Activated CD4-positive, alpha-beta T cell treated with anti-CD3 and anti-CD28 coated beads for 36 hours (primary cell): Measurements from ENCODE around the gene RASSF3. TPM values are rescaled to one million over a fixed set of nuclear protein-coding genes. Genes with fewer than 3 reads are reported as not detected.

Experiments
- ATAC-seq: fragments of 200-7000 bp; cut with Tn5 transposase; one replicate; pipeline ENCODE4 v1.10.0; 2021; ENCODE audit warnings: mild to moderate bottlenecking, moderate library complexity
- CTCF ChIA-PET: fragments of 350-600 bp; sonication (Branson Sonifier 250); formaldehyde crosslinking; loops from one replicate; lab custom pipeline; 2021; ENCODE audit warnings: antibody characterized with exemption; lab: Charles Lee
- POLR2A ChIA-PET: fragments of 350-600 bp; sonication (Branson Sonifier 250); formaldehyde crosslinking; loops from one replicate; lab custom pipeline; 2021; ENCODE audit warnings: antibody characterized with exemption, inconsistent platforms; lab: Charles Lee
- DNase-seq: peaks from one replicate; pipeline ENCODE4 v3.0.0-alpha.2; 2020
- H3K27ac Mint-ChIP-seq: one replicate; pipeline ENCODE4 v1.8.0; 2021; ENCODE audit warnings: mixed read lengths
- H3K27me3 Mint-ChIP-seq: one replicate; pipeline ENCODE4 v1.8.0; 2021; ENCODE audit warnings: mixed read lengths
- H3K36me3 Mint-ChIP-seq: one replicate; pipeline ENCODE4 v1.8.0; 2021; ENCODE audit warnings: low read depth, mixed read lengths
- H3K4me1 Mint-ChIP-seq: one replicate; pipeline ENCODE4 v1.8.0; 2021; ENCODE audit warnings: mixed read lengths
- H3K4me3 Mint-ChIP-seq: one replicate; pipeline ENCODE4 v1.8.0; 2021; ENCODE audit warnings: mild to moderate bottlenecking, moderate library complexity, mixed read lengths
- H3K9me3 Mint-ChIP-seq: one replicate; pipeline ENCODE4 v1.8.0; 2021; ENCODE audit warnings: low read depth, mixed read lengths
- intact Hi-C, 2 experiments: fragments of 100-400 bp; cut with DNase I in 1 of 2; cut with micrococcal nuclease in 1 of 2; formaldehyde crosslinking; loops; one replicate each; pipeline versions ENCODE4 v1.14.2 to v1.15.1; 2022 to 2024; cut with DNase I, micrococcal nuclease
- total RNA-seq, 2 experiments: library from RNA; stranded (reverse); gene quantifications; one replicate each; pipeline ENCODE4 v1.2.3, GENCODE V29; 2021

RASSF3 gene
- total RNA-seq, 2 experiments from 2014 or later = 38.0 to 39.0 TPM

GRCh38 chr12:64655141-64655540 is 44.8 kb downstream of the RASSF3 start:
- Mint-ChIP-seq H3K27ac (peak overlapping the region; percentile 83), H3K4me1 (peaks cover 87% of the 10 kb centered on the region), H3K4me3 (no peak overlapping the region), H3K9me3 (no peaks in the 10 kb centered on the region), H3K36me3 (peaks cover 14% of the 10 kb centered on the region), H3K27me3 (no peaks in the 10 kb centered on the region)
- ChIA-PET CTCF (interaction anchor here (1.1 kb wide), 1 partner anchor 15 kb away, joined by 4 read pairs; no protein-coding TSS in a partner anchor), POLR2A (no interaction called here)
- no peak for DNase-seq
- intact Hi-C loops = no loop called here
- ATAC-seq = no peak

DNA sequence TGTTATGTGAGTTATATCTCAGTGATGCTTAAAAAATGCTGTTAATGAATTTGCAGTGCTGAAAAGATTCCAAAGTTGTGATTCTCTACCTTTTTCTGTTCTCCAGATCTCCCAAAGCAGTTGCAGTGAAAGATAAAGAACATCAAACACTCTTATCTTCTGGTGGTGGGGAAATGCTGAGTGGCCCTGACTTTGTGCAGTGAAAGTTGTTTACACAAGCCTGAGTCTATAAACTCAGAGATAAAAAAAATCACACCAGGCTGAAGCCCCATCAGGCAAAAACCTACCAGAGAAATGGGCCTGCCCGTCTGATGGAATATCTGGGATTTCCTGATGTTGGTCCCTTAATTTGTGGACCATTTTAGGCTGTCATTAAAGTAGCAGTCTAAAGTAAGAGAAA is 46.1 kb downstream of the RASSF3 start:
- no peaks in the 10 kb centered on the region for H3K27me3 Mint-ChIP-seq
- ChIA-PET POLR2A (no interaction called here), CTCF (no interaction called here)
- H3K4me1 Mint-ChIP-seq = peaks cover 85% of the 10 kb centered on the region
- H3K27ac Mint-ChIP-seq = peak overlapping the region; percentile 73
- peaks cover 13% of the 10 kb centered on the region for H3K36me3 Mint-ChIP-seq
- DNase-seq (no peak), ATAC-seq (no peak)
- intact Hi-C loops = no loop called here
- no peak overlapping the region for H3K4me3 Mint-ChIP-seq
- H3K9me3 Mint-ChIP-seq = no peaks in the 10 kb centered on the region

- Mint-ChIP-seq H3K4me1 (peaks cover 74% of the 10 kb centered on the region), H3K4me3 (no peak overlapping the region), H3K27ac (peak overlapping the region; percentile 75), H3K9me3 (no peaks in the 10 kb centered on the region), H3K36me3 (peaks cover 13% of the 10 kb centered on the region), H3K27me3 (no peaks in the 10 kb centered on the region)
- intact Hi-C loops = no loop called here
- ChIA-PET CTCF (interaction anchor here (1.1 to 2.7 kb wide), 3 partner anchors 16 to 50 kb away, joined by 3 to 13 read pairs (median 3); no protein-coding TSS in a partner anchor), POLR2A (no interaction called here)
- no peak for DNase-seq
- ATAC-seq = no peak
These were observed 48.7 kb downstream of the RASSF3 start for GRCh38 chr12:64658892-64659481.

DNA sequence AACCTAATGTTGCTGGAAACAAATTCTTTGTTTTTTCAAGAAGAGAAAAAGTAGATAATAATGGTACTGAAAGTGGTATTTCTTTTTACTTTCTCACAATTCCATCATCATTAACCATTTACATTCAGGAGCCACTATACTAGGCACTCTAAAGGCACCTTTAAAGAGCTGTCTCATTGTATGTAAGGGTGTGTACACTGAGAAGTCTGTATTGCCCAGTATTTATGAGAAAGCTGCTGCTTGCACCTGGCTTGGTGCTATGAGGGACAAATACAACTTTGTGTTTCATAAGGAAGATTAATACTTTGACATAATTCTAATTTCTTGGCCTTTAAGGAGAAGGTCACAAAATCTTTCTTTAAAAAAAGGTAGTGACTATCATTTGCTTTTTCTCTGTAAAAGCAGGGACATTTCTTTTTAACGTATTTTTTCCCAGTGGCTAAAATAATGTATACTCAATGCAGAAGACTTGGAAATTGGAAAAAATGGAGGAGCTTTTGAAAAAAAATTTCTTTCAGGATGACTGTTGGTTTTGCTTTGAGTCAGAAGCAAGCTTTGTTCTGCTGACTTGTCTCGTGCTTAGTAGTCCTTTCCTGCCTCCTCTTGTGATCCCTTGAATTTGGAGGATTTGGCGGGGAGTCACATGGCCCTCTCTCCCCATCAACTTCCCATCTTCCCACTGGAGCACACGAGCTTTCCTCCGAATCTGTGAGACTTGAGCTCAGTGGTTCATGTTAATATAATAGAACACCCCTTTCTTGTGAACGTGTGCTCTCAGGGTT is 50.1 kb downstream of the RASSF3 start:
- Mint-ChIP-seq H3K36me3 (peaks cover 13% of the 10 kb centered on the region), H3K27ac (peak overlapping the region; percentile 69), H3K4me3 (no peak overlapping the region), H3K9me3 (no peaks in the 10 kb centered on the region), H3K27me3 (no peaks in the 10 kb centered on the region), H3K4me1 (peaks cover 79% of the 10 kb centered on the region)
- intact Hi-C loops = loop anchor here (1.0 to 2.0 kb wide), 2 partner anchors 9 to 36 kb away; no protein-coding TSS in a partner anchor
- CTCF ChIA-PET = interaction anchor here (0.8 to 2.7 kb wide), 11 partner anchors 9 to 79 kb away, joined by 3 to 13 read pairs (median 4); no protein-coding TSS in a partner anchor
- DNase-seq (no peak), ATAC-seq (peak; percentile 40)
- POLR2A ChIA-PET = interaction anchor here (0.6 to 0.8 kb wide), 3 partner anchors 8 to 16 kb away, joined by 3 to 4 read pairs (median 3); no protein-coding TSS in a partner anchor

GRCh38 chr12:64663015-64663414 is 52.7 kb downstream of the RASSF3 start:
- POLR2A ChIA-PET = no interaction called here
- intact Hi-C loops = no loop called here
- no peaks in the 10 kb centered on the region for H3K27me3 Mint-ChIP-seq

GRCh38 chr12:64665514-64665913 is 55.2 kb downstream of the RASSF3 start:
- intact Hi-C loops = no loop called here
- ChIA-PET POLR2A (interaction anchor here (0.7 kb wide), 1 partner anchor 275 kb away, joined by 3 read pairs; no protein-coding TSS in a partner anchor), CTCF (interaction anchor here (0.6 to 1.6 kb wide), 3 partner anchors 26 to 40 kb away, joined by 3 to 9 read pairs (median 4); no protein-coding TSS in a partner anchor)
- H3K27me3 Mint-ChIP-seq = no peaks in the 10 kb centered on the region
- ATAC-seq (peak; percentile 28), DNase-seq (peak; percentile 64)
- H3K4me3 Mint-ChIP-seq = peak overlapping the region; percentile 38
- H3K4me1 Mint-ChIP-seq = peaks cover 81% of the 10 kb centered on the region
- H3K27ac Mint-ChIP-seq = peak overlapping the region; percentile 94
- no peaks in the 10 kb centered on the region for H3K9me3 Mint-ChIP-seq
- no peaks in the 10 kb centered on the region for H3K36me3 Mint-ChIP-seq

More at GRCh38 chr12:64663015-64663414, 52.7 kb downstream of the RASSF3 start:
- Mint-ChIP-seq H3K27ac (peak overlapping the region; percentile 13), H3K4me3 (no peak overlapping the region), H3K36me3 (peaks cover 5% of the 10 kb centered on the region), H3K9me3 (no peaks in the 10 kb centered on the region), H3K4me1 (peaks cover 84% of the 10 kb centered on the region)
- no peak for DNase-seq
- CTCF ChIA-PET = interaction anchor here (1.6 kb wide), 1 partner anchor 11 kb away, joined by 5 read pairs; no protein-coding TSS in a partner anchor
- no peak for ATAC-seq

- DNase-seq = no peak
- intact Hi-C loops = no loop called here
- ChIA-PET CTCF (interaction anchor here (0.6 to 1.6 kb wide), 3 partner anchors 25 to 41 kb away, joined by 3 to 9 read pairs (median 4); no protein-coding TSS in a partner anchor), POLR2A (interaction anchor here (0.6 to 0.7 kb wide), 2 partner anchors 29 to 276 kb away, joined by 3 read pairs; no protein-coding TSS in a partner anchor)
- peak overlapping the region; percentile 94 for H3K27ac Mint-ChIP-seq
- H3K36me3 Mint-ChIP-seq = no peaks in the 10 kb centered on the region
- peaks cover 82% of the 10 kb centered on the region for H3K4me1 Mint-ChIP-seq
- peak overlapping the region; percentile 38 for H3K4me3 Mint-ChIP-seq
- no peaks in the 10 kb centered on the region for H3K27me3 Mint-ChIP-seq
- ATAC-seq = no peak
- no peaks in the 10 kb centered on the region for H3K9me3 Mint-ChIP-seq
These were observed 56.0 kb downstream of the RASSF3 start for GRCh38 chr12:64666054-64666914.

- Mint-ChIP-seq H3K4me3 (peak overlapping the region; percentile 82), H3K9me3 (no peaks in the 10 kb centered on the region), H3K4me1 (peaks cover 84% of the 10 kb centered on the region), H3K27me3 (no peaks in the 10 kb centered on the region), H3K36me3 (peaks cover 2% of the 10 kb centered on the region), H3K27ac (peak overlapping the region; percentile 98)
- intact Hi-C loops = loop anchor here (2.0 kb wide), 1 partner anchor 57 kb away; the partner anchor contains the start of gene RASSF3 (in 2 of the 2)
- CTCF ChIA-PET = interaction anchor here (1.1 to 3.0 kb wide), 4 partner anchors 9 to 118 kb away, joined by 3 to 23 read pairs (median 4); no protein-coding TSS in a partner anchor
- no peak for ATAC-seq
- POLR2A ChIA-PET = no interaction called here
- no peak for DNase-seq
These were observed 57.5 kb downstream of the RASSF3 start for GRCh38 chr12:64667793-64668192.

- peak; percentile 78 for ATAC-seq
- H3K36me3 Mint-ChIP-seq = peaks cover 2% of the 10 kb centered on the region
- peaks cover 93% of the 10 kb centered on the region for H3K4me1 Mint-ChIP-seq
- peak; percentile 49 for DNase-seq
- peak overlapping the region; percentile 98 for H3K27ac Mint-ChIP-seq
- no peaks in the 10 kb centered on the region for H3K27me3 Mint-ChIP-seq
- ChIA-PET POLR2A (interaction anchor here (0.6 to 1.1 kb wide), 6 partner anchors 9 to 44 kb away, joined by 3 to 5 read pairs (median 3); no protein-coding TSS in a partner anchor), CTCF (interaction anchor here (0.5 to 3.0 kb wide), 14 partner anchors 9 to 1266 kb away, joined by 3 to 23 read pairs (median 4); no protein-coding TSS in a partner anchor)
- intact Hi-C loops = loop anchor here (1.0 to 2.0 kb wide), 3 partner anchors 9 to 59 kb away; partner anchors contain the start of gene RASSF3 (in 2 of the 2)
- peak overlapping the region; percentile 82 for H3K4me3 Mint-ChIP-seq
- no peaks in the 10 kb centered on the region for H3K9me3 Mint-ChIP-seq
These were observed 59.1 kb downstream of the RASSF3 start for GRCh38 chr12:64669270-64669842.

DNA sequence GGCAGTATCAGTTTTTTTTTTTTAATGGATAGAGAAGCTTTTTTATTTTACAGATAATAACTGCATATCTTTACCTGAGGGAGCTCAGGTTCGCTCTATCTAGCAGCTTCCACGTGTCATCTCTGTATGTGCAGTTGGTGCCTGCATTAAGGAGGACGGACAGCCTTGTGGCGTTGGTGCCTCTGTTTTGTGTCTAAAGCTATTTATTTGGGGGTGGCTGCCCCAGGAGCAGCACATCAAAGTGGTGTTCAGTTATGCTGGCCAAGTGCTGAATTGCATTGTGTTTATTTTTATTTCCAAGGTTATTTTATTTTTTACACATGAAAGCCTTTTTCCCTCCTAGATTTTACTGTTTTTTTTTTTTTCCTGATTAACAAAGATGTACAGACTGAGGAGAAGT is 59.7 kb downstream of the RASSF3 start:
- Mint-ChIP-seq H3K27ac (peak overlapping the region; percentile 98), H3K27me3 (no peaks in the 10 kb centered on the region), H3K4me1 (peaks cover 91% of the 10 kb centered on the region), H3K4me3 (peak overlapping the region; percentile 82), H3K9me3 (no peaks in the 10 kb centered on the region), H3K36me3 (peaks cover 2% of the 10 kb centered on the region)
- ChIA-PET CTCF (interaction anchor here (0.5 to 3.0 kb wide), 13 partner anchors 9 to 1265 kb away, joined by 3 to 23 read pairs (median 4); no protein-coding TSS in a partner anchor), POLR2A (interaction anchor here (0.6 to 1.1 kb wide), 4 partner anchors 9 to 16 kb away, joined by 3 to 5 read pairs (median 3); no protein-coding TSS in a partner anchor)
- ATAC-seq (no peak), DNase-seq (no peak)
- intact Hi-C loops = loop anchor here in 1 of 2 experiments (10.0 kb wide), 1 partner anchor 1635 kb away; the partner anchor contains the start of gene HELB
